ENCODE measurements around the gene RBMS1. TPM values are rescaled to one million over a fixed set of nuclear protein-coding genes. Genes with fewer than 3 reads are reported as not detected.

The RBMS1 gene
- total and polyA plus RNA-seq, 12 donors: 22.6 to 77.7 (median 59.0) TPM

GRCh38 chr2:160347269-160347863 is 146.2 kb downstream of the RBMS1 start:
- Histone ChIP-seq H3K27me3 (no peaks in the 10 kb centered on the region), H3K36me3 (peaks cover 0 to 14% (median 0%) of the 10 kb centered on the region in 9 donors), H3K27ac (peak overlapping the region in 1 of 10 donors; percentile 17), H3K4me1 (peaks cover 2 to 93% (median 77%) of the 10 kb centered on the region in 9 donors), H3K4me3 (no peak overlapping the region), H3K9me3 (no peaks in the 10 kb centered on the region)
- intact Hi-C loops (cut with DNase I): no loop called here
- WGBS, 2 donors: 93 to 95% methylated on average over 1 of the region's 1 CpG
- TF ChIP-seq CTCF (IDR thresholded peaks at IDR 0.05): no peak
- DNase-seq (no peak), ATAC-seq (no peak)

- WGBS, 2 donors: 86 to 90% methylated on average over 5 of the region's 5 CpGs
- peak overlapping the region in 2 of 10 donors; percentile 24 to 70 for H3K27ac ChIP-seq
- no peak for ATAC-seq
- H3K36me3 ChIP-seq: peaks cover 0 to 12% (median 0%) of the 10 kb centered on the region in 9 donors
- TF ChIP-seq CTCF (IDR thresholded peaks at IDR 0.05): no peak
- intact Hi-C loops (cut with DNase I): no loop called here
- H3K27me3 ChIP-seq: no peaks in the 10 kb centered on the region
- H3K4me1 ChIP-seq: peaks cover 2 to 96% (median 85%) of the 10 kb centered on the region in 9 donors
- DNase-seq: no peak
- H3K9me3 ChIP-seq: no peaks in the 10 kb centered on the region
- no peak overlapping the region for H3K4me3 ChIP-seq
These were observed 148.4 kb downstream of the RBMS1 start for GRCh38 chr2:160345071-160345764.

GRCh38 chr2:160343404-160343803 is 150.2 kb downstream of the RBMS1 start:
- 82 to 86% methylated on average over 2 of the region's 2 CpGs for WGBS, 2 donors

More at GRCh38 chr2:160343404-160343803, 150.2 kb downstream of the RBMS1 start:
- peaks cover 0 to 6% (median 0%) of the 10 kb centered on the region in 9 donors for H3K36me3 ChIP-seq
- no peak for DNase-seq
- TF ChIP-seq CTCF (IDR thresholded peaks at IDR 0.05): no peak
- no peaks in the 10 kb centered on the region for H3K9me3 ChIP-seq
- H3K27ac ChIP-seq: peak overlapping the region in 2 of 10 donors; percentile 10 to 22
- no peak overlapping the region for H3K4me3 ChIP-seq
- no peaks in the 10 kb centered on the region for H3K27me3 ChIP-seq
- intact Hi-C loops (cut with DNase I): no loop called here
- peaks cover 4 to 96% (median 85%) of the 10 kb centered on the region in 9 donors for H3K4me1 ChIP-seq
- no peak for ATAC-seq
